KMS-11 (cell line): ENCODE measurements around the gene DLEU7.

Experiments used
- H2AFZ ChIP-seq: fragments of 200-600 bp; sonication (generic); 2 replicates; pipeline ENCODE4 v1.6.1; 2016; ENCODE audit warnings: antibody characterized with exemption, mixed run types, low read depth
- H3K27ac ChIP-seq: fragments of 200-600 bp; sonication (generic); 2 replicates; pipeline ENCODE4 v1.6.1; 2016; ENCODE audit warnings: mild to moderate bottlenecking, mixed run types
- H3K27me3 ChIP-seq: fragments of 200-600 bp; sonication (generic); 2 replicates; pipeline ENCODE4 v1.6.1; 2017; ENCODE audit warnings: mild to moderate bottlenecking, low read depth, mixed run types, moderate library complexity; ENCODE audit not compliant: insufficient read depth
- H3K36me3 ChIP-seq: fragments of 200-600 bp; sonication (generic); 2 replicates; pipeline ENCODE4 v1.6.1; 2017; ENCODE audit warnings: mild to moderate bottlenecking, mixed run types; ENCODE audit not compliant: insufficient read depth
- H3K4me1 ChIP-seq: fragments of 200-600 bp; sonication (generic); 2 replicates; pipeline ENCODE4 v1.6.1; 2016; ENCODE audit warnings: mild to moderate bottlenecking, low read depth, mixed run types; ENCODE audit not compliant: poor library complexity, severe bottlenecking
- H3K4me2 ChIP-seq: fragments of 200-600 bp; sonication (generic); 2 replicates; pipeline ENCODE4 v1.7.0; 2016; ENCODE audit warnings: mild to moderate bottlenecking, mixed run types
- H3K4me3 ChIP-seq: fragments of 200-600 bp; sonication (generic); IDR thresholded peaks from 2 replicates; pipeline ENCODE4 v1.6.1; 2017; ENCODE audit warnings: low read depth, low read length, mixed read lengths; ENCODE audit not compliant: insufficient read depth
- H3K79me2 ChIP-seq: fragments of 200-600 bp; sonication (generic); 2 replicates; pipeline ENCODE4 v1.6.1; 2016; ENCODE audit warnings: low read depth, mixed run types; ENCODE audit not compliant: insufficient read depth
- H3K9ac ChIP-seq: fragments of 200-600 bp; sonication (generic); 2 replicates; pipeline ENCODE4 v1.6.1; 2016; ENCODE audit warnings: mild to moderate bottlenecking, mixed run types
- H4K20me1 ChIP-seq: fragments of 200-600 bp; sonication (generic); 2 replicates; pipeline ENCODE4 v1.6.1; 2016; ENCODE audit warnings: mild to moderate bottlenecking, mixed run types; ENCODE audit not compliant: insufficient read depth
- CTCF ChIP-seq: fragments of 200-600 bp; sonication (generic); conservative IDR thresholded peaks from 2 replicates; pipeline ENCODE4 v1.6.1; 2017; ENCODE audit warnings: low read depth, mild to moderate bottlenecking, antibody characterized with exemption, low read length, moderate library complexity, mixed read lengths

DLEU7 gene

GRCh38 chr13:50867637-50867945 is 24.1 kb upstream of the DLEU7 start:
- H4K20me1 ChIP-seq, result no peaks in the 10 kb centered on the region
- no peak overlapping the region for H2AFZ ChIP-seq
- H3K4me3 ChIP-seq, result no peak overlapping the region
- H3K79me2 ChIP-seq, result no peaks in the 10 kb centered on the region
- peaks cover 17% of the 10 kb centered on the region for H3K4me1 ChIP-seq
- H3K4me2 ChIP-seq, result no peak overlapping the region
- no peak overlapping the region for H3K9ac ChIP-seq
- H3K36me3 ChIP-seq, result no peaks in the 10 kb centered on the region
- no peak overlapping the region for H3K27ac ChIP-seq
- no peaks in the 10 kb centered on the region for H3K27me3 ChIP-seq
- no peak for TF ChIP-seq CTCF

- Histone ChIP-seq H2AFZ (no peak overlapping the region), H4K20me1 (no peaks in the 10 kb centered on the region), H3K4me1 (peaks cover 11% of the 10 kb centered on the region), H3K4me3 (no peak overlapping the region), H3K27me3 (no peaks in the 10 kb centered on the region), H3K36me3 (no peaks in the 10 kb centered on the region), H3K79me2 (no peaks in the 10 kb centered on the region), H3K27ac (no peak overlapping the region), H3K9ac (no peak overlapping the region), H3K4me2 (no peak overlapping the region)
- TF ChIP-seq CTCF, result no peak
These were observed 23.5 kb upstream of the DLEU7 start for GRCh38 chr13:50866817-50867636.

GRCh38 chr13:50864492-50864891 is 21.0 kb upstream of the DLEU7 start:
- Histone ChIP-seq H3K4me1 (no peaks in the 10 kb centered on the region), H3K36me3 (no peaks in the 10 kb centered on the region), H3K27ac (no peak overlapping the region), H3K4me2 (no peak overlapping the region), H4K20me1 (no peaks in the 10 kb centered on the region), H3K79me2 (no peaks in the 10 kb centered on the region), H2AFZ (no peak overlapping the region), H3K27me3 (no peaks in the 10 kb centered on the region), H3K4me3 (no peak overlapping the region), H3K9ac (no peak overlapping the region)
- TF ChIP-seq CTCF, result no peak

- Histone ChIP-seq H3K4me3 (no peak overlapping the region), H3K4me2 (no peak overlapping the region), H3K9ac (no peak overlapping the region), H3K4me1 (no peaks in the 10 kb centered on the region), H2AFZ (no peak overlapping the region), H4K20me1 (no peaks in the 10 kb centered on the region), H3K79me2 (no peaks in the 10 kb centered on the region), H3K27me3 (no peaks in the 10 kb centered on the region), H3K36me3 (no peaks in the 10 kb centered on the region), H3K27ac (no peak overlapping the region)
- no peak for TF ChIP-seq CTCF
These were observed 12.2 kb upstream of the DLEU7 start for GRCh38 chr13:50855681-50856080.
